ENCODE data around the gene TMCO4. TPM values are rescaled to one million over a fixed set of nuclear protein-coding genes. Genes with fewer than 3 reads are reported as not detected.
"Not testable (repeated sequence)": the region's sequence is repeated elsewhere in the genome, so short reads cannot be mapped to it uniquely, and the experiment has no call there.

TMCO4 gene
- 16.4 and 18.6 TPM in 2 replicates for total RNA-seq
- long read RNA-seq, partial matches to known transcripts: 2 of 23 reads
- long read RNA-seq, other reads (novel, unspliced or antisense): 20 of 23 reads

DNA sequence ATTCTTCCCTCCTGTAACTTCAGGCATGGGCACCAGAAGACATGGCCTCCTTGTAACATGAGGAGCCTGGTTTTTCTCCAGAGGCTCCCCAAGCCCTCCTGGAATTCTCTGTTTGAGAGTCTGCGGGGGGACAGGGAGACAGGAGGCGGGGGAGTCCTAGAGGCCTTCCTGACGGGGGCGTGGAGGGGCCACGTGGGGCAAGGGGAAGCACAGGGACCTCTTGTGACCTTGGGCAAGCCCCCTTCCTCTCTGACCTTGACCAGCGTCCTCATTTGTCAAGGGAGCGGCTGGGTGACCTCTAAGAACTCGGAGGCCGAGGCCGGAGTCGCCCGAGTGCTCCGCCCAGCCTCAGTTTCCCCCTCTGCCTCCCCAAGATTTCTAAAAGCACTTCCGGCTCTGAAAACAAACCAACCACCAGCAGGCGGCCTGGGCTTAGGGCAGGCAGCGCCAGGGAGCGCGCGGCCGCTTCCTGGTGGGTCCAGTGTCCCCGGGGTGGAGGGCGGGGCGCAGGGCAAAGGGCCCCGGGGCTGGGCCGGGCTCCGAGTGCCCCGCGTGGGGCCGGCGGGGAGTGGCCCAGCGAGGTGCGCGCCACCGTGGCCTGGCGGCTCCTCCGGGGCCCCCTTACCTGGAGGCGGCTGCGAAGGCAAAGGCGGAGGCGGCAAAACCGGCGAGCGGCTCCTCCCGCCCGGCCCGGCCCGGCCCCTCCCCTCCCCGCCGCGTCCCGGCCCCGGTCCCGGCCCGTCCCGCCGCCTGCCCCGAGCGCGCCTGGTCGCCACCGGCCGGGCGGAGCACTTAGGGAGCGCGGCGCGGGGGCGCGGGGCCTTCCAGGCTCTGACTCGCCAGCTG is at the start of gene TMCO4:
Gene TMCO4 (minus strand): TSS at position 687 of the 846 bp plus-strand sequence. CDS start 19,158 bp downstream, outside the sequence.
- peaks cover 15% of the 10 kb centered on the region for H3K27me3 Mint-ChIP-seq
- peak within 1 kb of the TSS; percentile 9 for H3K27ac Mint-ChIP-seq
- H3K9me3 Mint-ChIP-seq (ENCODE audit: low read depth): no peaks in the 10 kb centered on the region
- H3K36me3 Mint-ChIP-seq (ENCODE audit: insufficient read depth): peaks cover 3% of the 10 kb centered on the region
- peak within 1 kb of the TSS; percentile 73 for H3K4me3 Mint-ChIP-seq (ENCODE audit: low read depth)
- TF ChIP-seq, protein P1, sequence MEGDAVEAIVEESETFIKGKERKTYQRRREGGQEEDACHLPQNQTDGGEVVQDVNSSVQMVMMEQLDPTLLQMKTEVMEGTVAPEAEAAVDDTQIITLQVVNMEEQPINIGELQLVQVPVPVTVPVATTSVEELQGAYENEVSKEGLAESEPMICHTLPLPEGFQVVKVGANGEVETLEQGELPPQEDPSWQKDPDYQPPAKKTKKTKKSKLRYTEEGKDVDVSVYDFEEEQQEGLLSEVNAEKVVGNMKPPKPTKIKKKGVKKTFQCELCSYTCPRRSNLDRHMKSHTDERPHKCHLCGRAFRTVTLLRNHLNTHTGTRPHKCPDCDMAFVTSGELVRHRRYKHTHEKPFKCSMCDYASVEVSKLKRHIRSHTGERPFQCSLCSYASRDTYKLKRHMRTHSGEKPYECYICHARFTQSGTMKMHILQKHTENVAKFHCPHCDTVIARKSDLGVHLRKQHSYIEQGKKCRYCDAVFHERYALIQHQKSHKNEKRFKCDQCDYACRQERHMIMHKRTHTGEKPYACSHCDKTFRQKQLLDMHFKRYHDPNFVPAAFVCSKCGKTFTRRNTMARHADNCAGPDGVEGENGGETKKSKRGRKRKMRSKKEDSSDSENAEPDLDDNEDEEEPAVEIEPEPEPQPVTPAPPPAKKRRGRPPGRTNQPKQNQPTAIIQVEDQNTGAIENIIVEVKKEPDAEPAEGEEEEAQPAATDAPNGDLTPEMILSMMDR (IDR thresholded peaks at IDR 0.05; ENCODE audit: unreplicated experiment): peak; percentile 60
- H3K4me1 Mint-ChIP-seq (ENCODE audit: low read depth): peaks cover 8% of the 10 kb centered on the region
- peak; percentile 37 for DNase-seq (ENCODE audit: low spot score, unreplicated experiment)

DNA sequence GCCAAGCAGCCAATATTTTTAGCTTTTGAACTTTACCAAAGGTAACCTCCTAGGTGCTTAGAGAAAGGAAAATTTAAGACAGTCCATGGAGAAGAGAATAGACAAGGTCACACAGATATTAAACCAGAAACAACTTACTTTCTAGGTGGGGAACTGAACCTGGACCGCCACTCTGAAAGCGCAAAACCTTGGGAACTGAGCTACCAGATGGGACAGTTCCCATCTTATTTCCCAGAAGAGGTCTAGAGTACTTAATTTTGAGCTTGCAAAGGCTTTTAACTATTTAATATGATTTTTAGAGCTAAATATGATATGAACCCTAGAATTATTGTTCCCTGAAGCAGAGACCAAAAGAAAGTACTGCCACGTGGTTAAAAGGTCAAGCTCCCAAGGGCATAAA is 49.6 kb upstream of the TMCO4 start:
- H3K9me3 Mint-ChIP-seq (ENCODE audit: low read depth); H3K36me3 Mint-ChIP-seq (ENCODE audit: insufficient read depth); H3K4me3 Mint-ChIP-seq (ENCODE audit: low read depth); DNase-seq (ENCODE audit: low spot score, unreplicated experiment); H3K27me3 Mint-ChIP-seq; H3K4me1 Mint-ChIP-seq (ENCODE audit: low read depth); H3K27ac Mint-ChIP-seq: not testable (repeated sequence)

DNA sequence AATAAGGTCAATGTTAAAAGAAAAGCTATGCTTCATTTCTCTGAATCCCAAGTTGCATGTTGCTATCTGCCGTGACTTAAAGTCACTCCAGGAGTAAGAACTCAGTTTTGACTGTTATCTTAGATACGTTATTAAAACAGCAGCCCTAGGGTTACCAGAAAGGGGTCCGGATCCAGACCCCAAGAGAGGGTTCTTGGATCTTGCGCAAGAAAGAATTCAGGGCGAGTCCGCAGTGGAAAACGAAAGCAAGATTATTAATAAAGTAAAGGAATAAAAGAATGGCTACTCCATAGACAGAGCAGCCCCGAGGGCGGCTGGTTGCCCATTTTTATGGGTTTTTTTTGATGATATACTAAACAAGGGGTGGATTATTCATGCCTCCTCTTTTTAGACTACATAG is 47.6 kb upstream of the TMCO4 start:
- not testable (repeated sequence) for H3K27me3 Mint-ChIP-seq; H3K9me3 Mint-ChIP-seq (ENCODE audit: low read depth); H3K36me3 Mint-ChIP-seq (ENCODE audit: insufficient read depth); DNase-seq (ENCODE audit: low spot score, unreplicated experiment); H3K27ac Mint-ChIP-seq; H3K4me3 Mint-ChIP-seq (ENCODE audit: low read depth); H3K4me1 Mint-ChIP-seq (ENCODE audit: low read depth)

DNA sequence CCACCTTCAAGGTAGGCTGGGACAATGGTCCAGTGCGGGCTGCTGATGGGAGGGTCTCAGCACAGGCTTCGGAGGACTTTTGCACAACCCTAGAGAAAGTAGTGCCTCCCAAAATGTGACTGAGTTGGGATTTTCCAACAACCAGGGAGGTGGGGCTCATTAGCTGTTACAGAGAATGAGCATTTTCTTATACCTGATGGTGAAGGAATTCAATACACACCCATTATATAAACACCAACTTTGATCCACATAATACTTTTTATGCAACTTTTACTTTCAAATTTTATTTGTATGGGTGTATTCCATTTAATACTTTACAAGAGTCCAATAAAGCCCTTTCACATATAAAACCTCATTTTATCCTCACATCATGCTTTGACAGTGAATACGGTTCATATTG is 46.6 kb upstream of the TMCO4 start:
- peaks cover 3% of the 10 kb centered on the region for H3K27me3 Mint-ChIP-seq
- TF ChIP-seq, protein P1 (IDR thresholded peaks at IDR 0.05; ENCODE audit: unreplicated experiment): no peak
- H3K9me3 Mint-ChIP-seq (ENCODE audit: low read depth): no peaks in the 10 kb centered on the region
- H3K4me1 Mint-ChIP-seq (ENCODE audit: low read depth): peaks cover 3% of the 10 kb centered on the region
- no peak for DNase-seq (ENCODE audit: low spot score, unreplicated experiment)
- no peaks in the 10 kb centered on the region for H3K36me3 Mint-ChIP-seq (ENCODE audit: insufficient read depth)
- H3K4me3 Mint-ChIP-seq (ENCODE audit: low read depth): no peak overlapping the region
- H3K27ac Mint-ChIP-seq: no peak overlapping the region

DNA sequence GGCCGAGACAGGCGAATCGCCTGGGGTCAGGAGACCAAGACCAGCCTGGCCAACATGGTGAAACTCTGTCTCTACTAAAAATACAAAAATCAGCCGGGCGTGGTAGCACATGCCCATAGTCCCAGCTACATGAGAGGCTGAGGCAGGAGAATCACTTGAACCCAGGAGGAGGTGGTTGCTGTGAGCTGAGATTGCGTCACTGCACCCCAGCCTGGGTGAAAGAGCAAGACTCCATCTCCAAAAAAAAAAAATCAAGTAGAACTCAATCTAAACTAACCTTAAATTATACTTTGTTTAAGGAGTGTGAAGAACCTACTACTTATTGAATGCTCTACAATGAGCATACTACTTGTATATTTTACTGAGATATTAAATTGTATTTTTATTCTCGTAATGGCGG is 45.8 kb upstream of the TMCO4 start:
- TF ChIP-seq, protein P1 (IDR thresholded peaks at IDR 0.05; ENCODE audit: unreplicated experiment): no peak
- Mint-ChIP-seq H3K27ac (no peak overlapping the region), H3K36me3 (ENCODE audit: insufficient read depth) (no peaks in the 10 kb centered on the region), H3K4me1 (ENCODE audit: low read depth) (peaks cover 3% of the 10 kb centered on the region), H3K27me3 (no peaks in the 10 kb centered on the region), H3K9me3 (ENCODE audit: low read depth) (no peaks in the 10 kb centered on the region), H3K4me3 (ENCODE audit: low read depth) (no peak overlapping the region)
- no peak for DNase-seq (ENCODE audit: low spot score, unreplicated experiment)

DNA sequence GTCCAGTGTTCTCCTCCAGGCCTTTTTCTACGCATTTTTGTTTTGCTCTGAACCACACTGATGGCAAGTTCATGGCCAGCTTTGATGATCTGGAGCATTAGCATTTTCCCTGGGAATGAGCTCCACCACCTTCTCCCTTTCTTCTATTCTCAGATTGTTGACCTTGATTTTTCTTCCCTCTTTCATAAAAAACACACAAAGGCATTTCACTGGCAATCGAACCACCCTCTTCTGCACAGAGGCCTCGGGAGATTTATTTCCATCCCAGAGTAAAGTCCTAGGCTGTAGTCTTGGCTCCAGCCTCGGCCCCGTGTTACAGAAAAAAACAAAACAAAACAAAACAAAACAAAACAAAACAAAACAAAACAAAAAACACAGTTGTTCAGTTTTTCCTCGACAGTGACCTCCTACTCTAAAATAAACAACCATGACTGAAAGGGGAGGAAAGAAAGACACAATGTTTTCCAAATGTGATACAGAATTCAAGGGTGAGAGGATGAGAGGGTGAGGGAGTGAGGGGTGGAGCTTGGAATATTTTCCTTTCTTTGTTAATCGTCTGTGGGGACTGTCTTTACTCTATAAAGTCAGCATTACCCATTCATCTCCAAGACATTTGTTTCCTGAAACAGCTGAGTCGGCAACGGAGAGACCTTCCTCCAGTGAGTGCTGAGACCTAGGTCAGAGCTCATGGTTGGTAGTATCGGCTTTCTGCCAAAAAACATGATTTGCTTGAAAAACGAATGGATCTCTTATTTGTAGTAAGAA is 45.2 kb upstream of the TMCO4 start:
- no peaks in the 10 kb centered on the region for H3K36me3 Mint-ChIP-seq (ENCODE audit: insufficient read depth)
- no peak for DNase-seq (ENCODE audit: low spot score, unreplicated experiment)
- no peaks in the 10 kb centered on the region for H3K27me3 Mint-ChIP-seq
- no peak overlapping the region for H3K27ac Mint-ChIP-seq
- H3K4me1 Mint-ChIP-seq (ENCODE audit: low read depth): peaks cover 3% of the 10 kb centered on the region
- TF ChIP-seq, protein P1 (IDR thresholded peaks at IDR 0.05; ENCODE audit: unreplicated experiment): no peak
- no peaks in the 10 kb centered on the region for H3K9me3 Mint-ChIP-seq (ENCODE audit: low read depth)
- no peak overlapping the region for H3K4me3 Mint-ChIP-seq (ENCODE audit: low read depth)
